Fibroblast of villous mesenchyme (primary cell): Measurements from ENCODE around the gene GATA2. TPM values are rescaled to one million over a fixed set of nuclear protein-coding genes. Genes with fewer than 3 reads are reported as not detected.

Experiments
- DNase-seq: peaks from one replicate; pipeline ENCODE4 v3.0.0-alpha.2; 2010; ENCODE audit warnings: low read depth
- H3K4me3 ChIP-seq: 2 replicates; pipeline ENCODE4 v1.5.1; 2011; ENCODE audit warnings: low read depth, mild to moderate bottlenecking, low read length
- CTCF ChIP-seq: IDR thresholded peaks from 2 replicates; pipeline ENCODE4 v1.5.1; 2012; ENCODE audit warnings: low read depth, mild to moderate bottlenecking, low read length; ENCODE audit not compliant: insufficient read depth
- total RNA-seq: library from RNA; depleted of rRNA; stranded (reverse); fragments of >200 nt; gene quantifications from 2 replicates; pipeline ENCODE4 v1.2.3, GENCODE V29; 2012

GATA2 gene
- total RNA-seq, 1 donor = 41.0 TPM

GRCh38 chr3:128446821-128447220, 46.2 kb downstream of the GATA2 start:
- no peak for DNase-seq
- H3K4me3 ChIP-seq = no peak overlapping the region
- TF ChIP-seq CTCF = no peak

GRCh38 chr3:128445357-128445756, 47.6 kb downstream of the GATA2 start:
- no peak for DNase-seq
- H3K4me3 ChIP-seq = no peak overlapping the region
- TF ChIP-seq CTCF = no peak

GRCh38 chr3:128443771-128444170, 49.2 kb downstream of the GATA2 start:
- H3K4me3 ChIP-seq = no peak overlapping the region
- no peak for TF ChIP-seq CTCF
- no peak for DNase-seq

- DNase-seq = no peak
- TF ChIP-seq CTCF = no peak
These were observed 50.1 kb downstream of the GATA2 start for GRCh38 chr3:128442949-128443348.

GRCh38 chr3:128442070-128442469, 50.9 kb downstream of the GATA2 start:
- DNase-seq = no peak
- TF ChIP-seq CTCF = no peak

More at GRCh38 chr3:128442949-128443348, 50.1 kb downstream of the GATA2 start:
- H3K4me3 ChIP-seq = no peak overlapping the region

GRCh38 chr3:128439226-128439625, 53.8 kb downstream of the GATA2 start:
- no peak for DNase-seq
- H3K4me3 ChIP-seq = no peak overlapping the region
- no peak for TF ChIP-seq CTCF

More at GRCh38 chr3:128442070-128442469, 50.9 kb downstream of the GATA2 start:
- no peak overlapping the region for H3K4me3 ChIP-seq

- no peak overlapping the region for H3K4me3 ChIP-seq
- no peak for DNase-seq
- peak; percentile 56 for TF ChIP-seq CTCF
These were observed 54.4 kb downstream of the GATA2 start for GRCh38 chr3:128438488-128439072.
